ENCODE results near the gene B4GALNT4.

- TF ChIP-seq POLR2A (IDR thresholded peaks at IDR 0.05) (no peak), CTCF (IDR thresholded peaks at IDR 0.05) (no peak)
Measured at GRCh38 chr11:377174-377865, 8.0 kb downstream of the B4GALNT4 start.
